ENCODE data around the gene CHTF18. TPM values are rescaled to one million over a fixed set of nuclear protein-coding genes. Genes with fewer than 3 reads are reported as not detected.

CHTF18 gene
- total and polyA plus RNA-seq, 4 donors: 3.0 to 56.9 (median 10.7) TPM

- intact Hi-C loops (cut with DNase I): no loop called here
- no peaks in the 10 kb centered on the region for H3K4me1 ChIP-seq (ENCODE audit: control insufficient read depth in 1 of 2, insufficient read depth in 2 of 2, low read length in 2 of 2)
- no peak for ATAC-seq (ENCODE audit: low FRiP score)
- no peak for DNase-seq
- H3K36me3 ChIP-seq (ENCODE audit: control insufficient read depth in 1 of 2, insufficient read depth in 2 of 2, low read length in 1 of 2): no peaks in the 10 kb centered on the region
- H3K27me3 ChIP-seq (ENCODE audit: control insufficient read depth in 1 of 2, insufficient read depth in 2 of 2, low read length in 1 of 2): no peaks in the 10 kb centered on the region
- no peak overlapping the region for H3K4me3 ChIP-seq (ENCODE audit: low read length in 2 of 2)
- 83 to 85% methylated on average over 6 of the region's 6 CpGs for WGBS, 2 donors
- H3K27ac ChIP-seq (ENCODE audit: low read depth in 1 of 2, low read length in 2 of 2): no peak overlapping the region
- no peaks in the 10 kb centered on the region for H3K9me3 ChIP-seq (ENCODE audit: control insufficient read depth, low read length)
Measured at GRCh38 chr16:778909-779527, 9.4 kb upstream of the CHTF18 start.

- H3K9me3 ChIP-seq (ENCODE audit: control insufficient read depth, low read length): no peaks in the 10 kb centered on the region
- ATAC-seq (ENCODE audit: low FRiP score) (no peak), DNase-seq (no peak)
- H3K36me3 ChIP-seq (ENCODE audit: control insufficient read depth in 1 of 2, insufficient read depth in 2 of 2, low read length in 1 of 2): no peaks in the 10 kb centered on the region
- WGBS, 2 donors: 63 to 66% methylated on average over 13 of the region's 13 CpGs
- intact Hi-C loops (cut with DNase I): no loop called here
- no peaks in the 10 kb centered on the region for H3K4me1 ChIP-seq (ENCODE audit: control insufficient read depth in 1 of 2, insufficient read depth in 2 of 2, low read length in 2 of 2)
- no peak overlapping the region for H3K4me3 ChIP-seq (ENCODE audit: low read length in 2 of 2)
- H3K27ac ChIP-seq (ENCODE audit: low read depth in 1 of 2, low read length in 2 of 2): no peak overlapping the region
- no peaks in the 10 kb centered on the region for H3K27me3 ChIP-seq (ENCODE audit: control insufficient read depth in 1 of 2, insufficient read depth in 2 of 2, low read length in 1 of 2)
Measured at GRCh38 chr16:779561-779960, 8.9 kb upstream of the CHTF18 start.

GRCh38 chr16:780296-780695 is 8.1 kb upstream of the CHTF18 start:
- Histone ChIP-seq H3K27me3 (ENCODE audit: control insufficient read depth in 1 of 2, insufficient read depth in 2 of 2, low read length in 1 of 2) (no peaks in the 10 kb centered on the region), H3K4me3 (ENCODE audit: low read length in 2 of 2) (no peak overlapping the region), H3K36me3 (ENCODE audit: control insufficient read depth in 1 of 2, insufficient read depth in 2 of 2, low read length in 1 of 2) (no peaks in the 10 kb centered on the region), H3K27ac (ENCODE audit: low read depth in 1 of 2, low read length in 2 of 2) (no peak overlapping the region), H3K9me3 (ENCODE audit: control insufficient read depth, low read length) (no peaks in the 10 kb centered on the region), H3K4me1 (ENCODE audit: control insufficient read depth in 1 of 2, insufficient read depth in 2 of 2, low read length in 2 of 2) (no peaks in the 10 kb centered on the region)
- no peak for DNase-seq
- no peak for ATAC-seq (ENCODE audit: low FRiP score)
- WGBS, 2 donors: 86% methylated on average over 16 of the region's 16 CpGs
- intact Hi-C loops (cut with DNase I): no loop called here

- H3K36me3 ChIP-seq (ENCODE audit: control insufficient read depth in 1 of 2, insufficient read depth in 2 of 2, low read length in 1 of 2): no peaks in the 10 kb centered on the region
- intact Hi-C loops (cut with DNase I): no loop called here
- H3K4me3 ChIP-seq (ENCODE audit: low read length in 2 of 2): no peak overlapping the region
- H3K27ac ChIP-seq (ENCODE audit: low read depth in 1 of 2, low read length in 2 of 2): no peak overlapping the region
- ATAC-seq (ENCODE audit: low FRiP score) (no peak), DNase-seq (no peak)
- no peaks in the 10 kb centered on the region for H3K4me1 ChIP-seq (ENCODE audit: control insufficient read depth in 1 of 2, insufficient read depth in 2 of 2, low read length in 2 of 2)
- H3K9me3 ChIP-seq (ENCODE audit: control insufficient read depth, low read length): no peaks in the 10 kb centered on the region
- 67 to 68% methylated on average over 18 to 19 of the region's 19 CpGs for WGBS, 2 donors
- H3K27me3 ChIP-seq (ENCODE audit: control insufficient read depth in 1 of 2, insufficient read depth in 2 of 2, low read length in 1 of 2): no peaks in the 10 kb centered on the region
Measured at GRCh38 chr16:781346-782010, 6.9 kb upstream of the CHTF18 start.

GRCh38 chr16:782258-782657 is 6.2 kb upstream of the CHTF18 start:
- Histone ChIP-seq H3K4me1 (ENCODE audit: control insufficient read depth in 1 of 2, insufficient read depth in 2 of 2, low read length in 2 of 2) (no peaks in the 10 kb centered on the region), H3K36me3 (ENCODE audit: control insufficient read depth in 1 of 2, insufficient read depth in 2 of 2, low read length in 1 of 2) (no peaks in the 10 kb centered on the region), H3K4me3 (ENCODE audit: low read length in 2 of 2) (no peak overlapping the region), H3K9me3 (ENCODE audit: control insufficient read depth, low read length) (no peaks in the 10 kb centered on the region), H3K27ac (ENCODE audit: low read depth in 1 of 2, low read length in 2 of 2) (no peak overlapping the region), H3K27me3 (ENCODE audit: control insufficient read depth in 1 of 2, insufficient read depth in 2 of 2, low read length in 1 of 2) (no peaks in the 10 kb centered on the region)
- 57 to 63% methylated on average over 6 of the region's 6 CpGs for WGBS, 2 donors
- intact Hi-C loops (cut with DNase I): no loop called here
- ATAC-seq (ENCODE audit: low FRiP score) (no peak), DNase-seq (no peak)

GRCh38 chr16:782766-783403 is 5.5 kb upstream of the CHTF18 start:
- ATAC-seq (ENCODE audit: low FRiP score) (no peak), DNase-seq (no peak)
- Histone ChIP-seq H3K9me3 (ENCODE audit: control insufficient read depth, low read length) (no peaks in the 10 kb centered on the region), H3K27me3 (ENCODE audit: control insufficient read depth in 1 of 2, insufficient read depth in 2 of 2, low read length in 1 of 2) (no peaks in the 10 kb centered on the region), H3K4me1 (ENCODE audit: control insufficient read depth in 1 of 2, insufficient read depth in 2 of 2, low read length in 2 of 2) (no peaks in the 10 kb centered on the region), H3K4me3 (ENCODE audit: low read length in 2 of 2) (no peak overlapping the region), H3K36me3 (ENCODE audit: control insufficient read depth in 1 of 2, insufficient read depth in 2 of 2, low read length in 1 of 2) (no peaks in the 10 kb centered on the region), H3K27ac (ENCODE audit: low read depth in 1 of 2, low read length in 2 of 2) (no peak overlapping the region)
- intact Hi-C loops (cut with DNase I): no loop called here
- 70 to 72% methylated on average over 33 to 36 of the region's 36 CpGs for WGBS, 2 donors

- Histone ChIP-seq H3K4me1 (ENCODE audit: control insufficient read depth in 1 of 2, insufficient read depth in 2 of 2, low read length in 2 of 2) (no peaks in the 10 kb centered on the region), H3K36me3 (ENCODE audit: control insufficient read depth in 1 of 2, insufficient read depth in 2 of 2, low read length in 1 of 2) (no peaks in the 10 kb centered on the region), H3K27me3 (ENCODE audit: control insufficient read depth in 1 of 2, insufficient read depth in 2 of 2, low read length in 1 of 2) (no peaks in the 10 kb centered on the region), H3K9me3 (ENCODE audit: control insufficient read depth, low read length) (no peaks in the 10 kb centered on the region), H3K4me3 (ENCODE audit: low read length in 2 of 2) (no peak overlapping the region), H3K27ac (ENCODE audit: low read depth in 1 of 2, low read length in 2 of 2) (no peak overlapping the region)
- WGBS, 2 donors: 45 to 53% methylated on average over 17 of the region's 17 CpGs
- no peak for DNase-seq
- no peak for ATAC-seq (ENCODE audit: low FRiP score)
- intact Hi-C loops (cut with DNase I): no loop called here
Measured at GRCh38 chr16:783404-784161, 4.8 kb upstream of the CHTF18 start.

GRCh38 chr16:784431-784830 is 4.0 kb upstream of the CHTF18 start:
- 84 to 88% methylated on average over 19 of the region's 19 CpGs for WGBS, 2 donors
- no peaks in the 10 kb centered on the region for H3K4me1 ChIP-seq (ENCODE audit: control insufficient read depth in 1 of 2, insufficient read depth in 2 of 2, low read length in 2 of 2)
- no peaks in the 10 kb centered on the region for H3K27me3 ChIP-seq (ENCODE audit: control insufficient read depth in 1 of 2, insufficient read depth in 2 of 2, low read length in 1 of 2)
- H3K36me3 ChIP-seq (ENCODE audit: control insufficient read depth in 1 of 2, insufficient read depth in 2 of 2, low read length in 1 of 2): no peaks in the 10 kb centered on the region
- no peak overlapping the region for H3K4me3 ChIP-seq (ENCODE audit: low read length in 2 of 2)
- H3K27ac ChIP-seq (ENCODE audit: low read depth in 1 of 2, low read length in 2 of 2): no peak overlapping the region
- no peak for ATAC-seq (ENCODE audit: low FRiP score)
- no peaks in the 10 kb centered on the region for H3K9me3 ChIP-seq (ENCODE audit: control insufficient read depth, low read length)
- intact Hi-C loops (cut with DNase I): no loop called here
- no peak for DNase-seq
